ENCODE data around the gene USP17L13.
"Not testable (repeated sequence)": the region's sequence is repeated elsewhere in the genome, so short reads cannot be mapped to it uniquely, and the experiment has no call there.

The USP17L13 gene, protein sequence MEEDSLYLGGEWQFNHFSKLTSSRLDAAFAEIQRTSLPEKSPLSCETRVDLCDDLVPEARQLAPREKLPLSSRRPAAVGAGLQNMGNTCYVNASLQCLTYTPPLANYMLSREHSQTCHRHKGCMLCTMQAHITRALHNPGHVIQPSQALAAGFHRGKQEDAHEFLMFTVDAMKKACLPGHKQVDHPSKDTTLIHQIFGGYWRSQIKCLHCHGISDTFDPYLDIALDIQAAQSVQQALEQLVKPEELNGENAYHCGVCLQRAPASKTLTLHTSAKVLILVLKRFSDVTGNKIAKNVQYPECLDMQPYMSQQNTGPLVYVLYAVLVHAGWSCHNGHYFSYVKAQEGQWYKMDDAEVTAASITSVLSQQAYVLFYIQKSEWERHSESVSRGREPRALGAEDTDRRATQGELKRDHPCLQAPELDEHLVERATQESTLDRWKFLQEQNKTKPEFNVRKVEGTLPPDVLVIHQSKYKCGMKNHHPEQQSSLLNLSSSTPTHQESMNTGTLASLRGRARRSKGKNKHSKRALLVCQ

DNA sequence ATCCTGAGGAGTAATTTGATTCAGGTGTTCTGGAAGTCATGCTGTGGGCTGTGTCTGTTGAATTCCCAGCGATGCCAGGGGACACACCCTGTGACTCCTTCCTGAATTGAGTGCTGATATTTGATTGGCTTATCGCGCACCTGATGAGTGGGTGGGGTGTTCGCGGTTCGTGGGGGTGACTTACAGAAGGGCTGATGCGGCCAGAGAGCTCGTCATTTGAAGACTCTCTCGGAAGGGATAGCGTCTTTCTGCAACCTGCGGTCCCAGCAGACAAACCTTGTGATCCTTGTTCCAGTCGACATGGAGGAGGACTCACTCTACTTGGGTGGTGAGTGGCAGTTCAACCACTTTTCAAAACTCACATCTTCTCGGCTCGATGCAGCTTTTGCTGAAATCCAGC, at the start of gene USP17L13:
Gene USP17L13, plus strand, starts transcription at position 301 of the 400 bp plus-strand sequence. Its CDS starts 0 bp downstream, at position 301.
- H3K9me3 ChIP-seq (ENCODE audit: insufficient read depth, low read length); H3K36me3 ChIP-seq (replicated peaks; ENCODE audit: low read depth, low read length); H2AFZ ChIP-seq (ENCODE audit: low read depth, low read length); H4K20me1 ChIP-seq (ENCODE audit: insufficient read depth, low read length); H3K27ac ChIP-seq (ENCODE audit: low read length); H3K4me3 ChIP-seq (ENCODE audit: low read length); H3K4me2 ChIP-seq (ENCODE audit: low read length); H3K27me3 ChIP-seq (ENCODE audit: low read depth, low read length); H3K79me2 ChIP-seq (ENCODE audit: low read length); H3K9ac ChIP-seq (ENCODE audit: low read length); H3K4me1 ChIP-seq (ENCODE audit: low read length): not testable (repeated sequence)

DNA sequence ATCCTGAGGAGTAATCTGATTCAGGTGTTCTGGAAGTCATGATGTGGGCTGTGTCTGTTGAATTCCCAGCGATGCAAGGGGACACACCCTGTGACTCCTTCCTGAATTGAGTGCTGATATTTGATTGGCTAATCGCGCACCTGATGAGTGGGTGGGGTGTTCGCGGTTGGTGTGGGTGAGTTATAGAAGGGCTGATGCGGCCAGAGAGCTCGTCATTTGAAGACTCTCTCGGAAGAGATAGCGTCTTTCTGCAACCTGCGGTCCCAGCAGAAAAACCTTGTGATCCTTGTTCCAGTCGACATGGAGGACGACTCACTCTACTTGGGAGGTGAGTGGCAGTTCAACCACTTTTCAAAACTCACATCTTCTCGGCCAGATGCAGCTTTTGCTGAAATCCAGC, 14.3 kb upstream of the USP17L13 start, which contains the start of gene USP17L10:
Gene USP17L10, plus strand, starts transcription at position 301 of the 400 bp plus-strand sequence. Its CDS starts 0 bp downstream, at position 301.
- H3K9me3 ChIP-seq (ENCODE audit: insufficient read depth, low read length); H3K4me2 ChIP-seq (ENCODE audit: low read length); H3K4me3 ChIP-seq (ENCODE audit: low read length); H2AFZ ChIP-seq (ENCODE audit: low read depth, low read length); H3K4me1 ChIP-seq (ENCODE audit: low read length); H3K79me2 ChIP-seq (ENCODE audit: low read length); H3K9ac ChIP-seq (ENCODE audit: low read length); H3K36me3 ChIP-seq (replicated peaks; ENCODE audit: low read depth, low read length); H4K20me1 ChIP-seq (ENCODE audit: insufficient read depth, low read length); H3K27ac ChIP-seq (ENCODE audit: low read length); H3K27me3 ChIP-seq (ENCODE audit: low read depth, low read length): not testable (repeated sequence)

DNA sequence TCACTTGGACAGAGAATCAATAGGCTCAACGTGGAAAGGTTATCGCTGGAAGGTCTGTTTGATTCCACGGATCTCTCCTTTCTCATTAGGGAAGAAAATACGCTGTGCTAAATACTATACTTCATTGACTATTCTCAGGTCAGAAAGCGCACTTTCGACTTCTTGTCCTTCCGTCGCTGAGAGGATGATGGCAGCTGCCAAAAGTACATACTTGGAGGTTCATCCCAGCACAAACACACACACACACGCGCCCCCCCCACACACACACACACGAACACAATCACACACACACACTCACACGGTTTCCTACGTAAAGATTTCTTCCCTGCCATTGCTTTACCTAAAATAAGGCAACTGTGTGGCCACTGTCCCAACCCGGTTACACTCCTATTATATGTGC, 10.0 kb upstream of the USP17L13 start:
- H3K4me1 ChIP-seq (ENCODE audit: low read length); H3K27ac ChIP-seq (ENCODE audit: low read length): not testable (repeated sequence)

DNA sequence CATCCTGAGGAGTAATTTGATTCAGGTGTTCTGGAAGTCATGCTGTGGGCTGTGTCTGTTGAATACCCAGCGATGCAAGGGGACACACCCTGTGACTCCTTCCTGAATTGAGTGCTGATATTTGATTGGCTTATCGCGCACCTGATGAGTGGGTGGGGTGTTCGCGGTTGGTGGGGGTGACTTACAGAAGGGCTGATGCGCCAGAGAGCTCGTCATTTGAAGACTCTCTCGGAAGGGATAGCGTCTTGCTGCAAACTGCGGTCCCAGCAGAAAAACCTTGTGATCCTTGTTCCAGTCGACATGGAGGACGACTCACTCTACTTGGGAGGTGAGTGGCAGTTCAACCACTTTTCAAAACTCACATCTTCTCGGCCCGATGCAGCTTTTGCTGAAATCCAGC, 9.6 kb upstream of the USP17L13 start, which contains the start of gene USP17L11:
Gene USP17L11, plus strand, starts transcription at position 301 of the 400 bp plus-strand sequence. Its CDS starts 0 bp downstream, at position 301.
- not testable (repeated sequence) for H3K79me2 ChIP-seq (ENCODE audit: low read length); H3K36me3 ChIP-seq (replicated peaks; ENCODE audit: low read depth, low read length); H3K4me3 ChIP-seq (ENCODE audit: low read length); H3K9ac ChIP-seq (ENCODE audit: low read length); H4K20me1 ChIP-seq (ENCODE audit: insufficient read depth, low read length); H3K27ac ChIP-seq (ENCODE audit: low read length); H3K27me3 ChIP-seq (ENCODE audit: low read depth, low read length); H3K4me1 ChIP-seq (ENCODE audit: low read length); H2AFZ ChIP-seq (ENCODE audit: low read depth, low read length); H3K4me2 ChIP-seq (ENCODE audit: low read length); H3K9me3 ChIP-seq (ENCODE audit: insufficient read depth, low read length)

More for the DNA sequence above, 10.0 kb upstream of the USP17L13 start:
- H3K27me3 ChIP-seq (ENCODE audit: low read depth, low read length); H2AFZ ChIP-seq (ENCODE audit: low read depth, low read length); H3K36me3 ChIP-seq (replicated peaks; ENCODE audit: low read depth, low read length); H3K9me3 ChIP-seq (ENCODE audit: insufficient read depth, low read length); H3K4me3 ChIP-seq (ENCODE audit: low read length); H4K20me1 ChIP-seq (ENCODE audit: insufficient read depth, low read length); H3K79me2 ChIP-seq (ENCODE audit: low read length); H3K4me2 ChIP-seq (ENCODE audit: low read length); H3K9ac ChIP-seq (ENCODE audit: low read length): not testable (repeated sequence)

DNA sequence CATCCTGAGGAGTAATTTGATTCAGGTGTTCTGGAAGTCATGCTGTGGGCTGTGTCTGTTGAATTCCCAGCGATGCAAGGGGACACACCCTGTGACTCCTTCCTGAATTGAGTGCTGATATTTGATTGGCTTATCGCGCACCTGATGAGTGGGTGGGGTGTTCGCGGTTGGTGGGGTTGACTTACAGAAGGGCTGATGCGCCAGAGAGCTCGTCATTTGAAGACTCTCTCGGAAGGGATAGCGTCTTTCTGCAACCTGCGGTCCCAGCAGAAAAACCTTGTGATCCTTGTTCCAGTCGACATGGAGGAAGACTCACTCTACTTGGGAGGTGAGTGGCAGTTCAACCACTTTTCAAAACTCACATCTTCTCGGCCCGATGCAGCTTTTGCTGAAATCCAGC, 4.8 kb upstream of the USP17L13 start, which contains the start of gene USP17L12:
Gene USP17L12, plus strand, starts transcription at position 301 of the 400 bp plus-strand sequence. Its CDS starts 0 bp downstream, at position 301.
- H3K27me3 ChIP-seq (ENCODE audit: low read depth, low read length); H3K79me2 ChIP-seq (ENCODE audit: low read length); H3K4me3 ChIP-seq (ENCODE audit: low read length); H3K9me3 ChIP-seq (ENCODE audit: insufficient read depth, low read length); H4K20me1 ChIP-seq (ENCODE audit: insufficient read depth, low read length); H3K9ac ChIP-seq (ENCODE audit: low read length); H3K4me2 ChIP-seq (ENCODE audit: low read length); H2AFZ ChIP-seq (ENCODE audit: low read depth, low read length); H3K27ac ChIP-seq (ENCODE audit: low read length); H3K4me1 ChIP-seq (ENCODE audit: low read length); H3K36me3 ChIP-seq (replicated peaks; ENCODE audit: low read depth, low read length): not testable (repeated sequence)

DNA sequence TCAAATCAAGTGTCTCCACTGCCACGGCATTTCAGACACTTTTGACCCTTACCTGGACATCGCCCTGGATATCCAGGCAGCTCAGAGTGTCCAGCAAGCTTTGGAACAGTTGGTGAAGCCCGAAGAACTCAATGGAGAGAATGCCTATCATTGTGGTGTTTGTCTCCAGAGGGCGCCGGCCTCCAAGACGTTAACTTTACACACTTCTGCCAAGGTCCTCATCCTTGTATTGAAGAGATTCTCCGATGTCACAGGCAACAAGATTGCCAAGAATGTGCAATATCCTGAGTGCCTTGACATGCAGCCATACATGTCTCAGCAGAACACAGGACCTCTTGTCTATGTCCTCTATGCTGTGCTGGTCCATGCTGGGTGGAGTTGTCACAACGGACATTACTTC, 5.6 kb downstream of the USP17L13 start:
- H3K79me2 ChIP-seq (ENCODE audit: low read length); H3K27ac ChIP-seq (ENCODE audit: low read length); H3K9me3 ChIP-seq (ENCODE audit: insufficient read depth, low read length); H4K20me1 ChIP-seq (ENCODE audit: insufficient read depth, low read length); H3K36me3 ChIP-seq (replicated peaks; ENCODE audit: low read depth, low read length); H3K27me3 ChIP-seq (ENCODE audit: low read depth, low read length); H2AFZ ChIP-seq (ENCODE audit: low read depth, low read length); H3K4me3 ChIP-seq (ENCODE audit: low read length); H3K9ac ChIP-seq (ENCODE audit: low read length); H3K4me1 ChIP-seq (ENCODE audit: low read length); H3K4me2 ChIP-seq (ENCODE audit: low read length): not testable (repeated sequence)

DNA sequence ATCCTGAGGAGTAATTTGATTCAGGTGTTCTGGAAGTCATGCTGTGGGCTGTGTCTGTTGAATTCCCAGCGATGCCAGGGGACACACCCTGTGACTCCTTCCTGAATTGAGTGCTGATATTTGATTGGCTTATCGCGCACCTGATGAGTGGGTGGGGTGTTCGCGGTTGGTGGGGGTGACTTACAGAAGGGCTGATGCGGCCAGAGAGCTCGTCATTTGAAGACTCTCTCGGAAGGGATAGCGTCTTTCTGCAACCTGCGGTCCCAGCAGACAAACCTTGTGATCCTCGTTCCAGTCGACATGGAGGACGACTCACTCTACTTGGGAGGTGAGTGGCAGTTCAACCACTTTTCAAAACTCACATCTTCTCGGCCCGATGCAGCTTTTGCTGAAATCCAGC, 9.4 kb downstream of the USP17L13 start, which contains the start of gene USP17L15:
Gene USP17L15, plus strand, starts transcription at position 301 of the 400 bp plus-strand sequence. Its CDS starts 0 bp downstream, at position 301.
- not testable (repeated sequence) for H3K79me2 ChIP-seq (ENCODE audit: low read length); H3K9me3 ChIP-seq (ENCODE audit: insufficient read depth, low read length); H2AFZ ChIP-seq (ENCODE audit: low read depth, low read length); H3K4me2 ChIP-seq (ENCODE audit: low read length); H4K20me1 ChIP-seq (ENCODE audit: insufficient read depth, low read length); H3K9ac ChIP-seq (ENCODE audit: low read length); H3K4me1 ChIP-seq (ENCODE audit: low read length); H3K4me3 ChIP-seq (ENCODE audit: low read length); H3K36me3 ChIP-seq (replicated peaks; ENCODE audit: low read depth, low read length); H3K27me3 ChIP-seq (ENCODE audit: low read depth, low read length); H3K27ac ChIP-seq (ENCODE audit: low read length)

DNA sequence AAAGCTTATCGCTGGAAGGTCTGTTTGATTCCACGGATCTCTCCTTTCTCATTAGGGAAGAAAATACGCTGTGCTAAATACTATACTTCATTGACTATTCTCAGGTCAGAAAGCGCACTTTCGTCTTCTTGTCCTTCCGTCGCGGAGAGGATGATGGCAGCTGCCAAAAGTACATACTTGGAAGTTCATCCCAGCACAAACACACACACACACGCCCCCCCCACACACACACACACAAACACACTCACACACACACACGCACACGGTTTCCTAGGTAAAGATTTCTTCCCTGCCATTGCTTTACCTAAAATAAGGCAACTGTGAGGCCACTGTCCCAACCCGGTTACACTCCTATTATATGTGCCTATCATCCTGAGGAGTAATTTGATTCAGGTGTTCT, 13.8 kb downstream of the USP17L13 start:
- not testable (repeated sequence) for H3K27me3 ChIP-seq (ENCODE audit: low read depth, low read length); H3K9me3 ChIP-seq (ENCODE audit: insufficient read depth, low read length); H3K79me2 ChIP-seq (ENCODE audit: low read length); H3K36me3 ChIP-seq (replicated peaks; ENCODE audit: low read depth, low read length); H4K20me1 ChIP-seq (ENCODE audit: insufficient read depth, low read length); H3K27ac ChIP-seq (ENCODE audit: low read length); H2AFZ ChIP-seq (ENCODE audit: low read depth, low read length); H3K4me3 ChIP-seq (ENCODE audit: low read length); H3K4me2 ChIP-seq (ENCODE audit: low read length); H3K4me1 ChIP-seq (ENCODE audit: low read length); H3K9ac ChIP-seq (ENCODE audit: low read length)

DNA sequence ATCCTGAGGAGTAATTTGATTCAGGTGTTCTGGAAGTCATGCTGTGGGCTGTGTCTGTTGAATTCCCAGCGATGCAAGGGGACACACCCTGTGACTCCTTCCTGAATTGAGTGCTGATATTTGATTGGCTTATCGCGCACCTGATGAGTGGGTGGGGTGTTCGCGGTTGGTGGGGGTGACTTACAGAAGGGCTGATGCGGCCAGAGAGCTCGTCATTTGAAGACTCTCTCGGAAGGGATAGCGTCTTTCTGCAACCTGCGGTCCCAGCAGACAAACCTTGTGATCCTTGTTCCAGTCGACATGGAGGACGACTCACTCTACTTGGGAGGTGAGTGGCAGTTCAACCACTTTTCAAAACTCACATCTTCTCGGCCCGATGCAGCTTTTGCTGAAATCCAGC, 18.9 kb downstream of the USP17L13 start, which contains the start of gene USP17L17:
Gene USP17L17, plus strand, starts transcription at position 301 of the 400 bp plus-strand sequence. Its CDS starts 0 bp downstream, at position 301.
- not testable (repeated sequence) for H3K27me3 ChIP-seq (ENCODE audit: low read depth, low read length); H3K36me3 ChIP-seq (replicated peaks; ENCODE audit: low read depth, low read length); H3K4me2 ChIP-seq (ENCODE audit: low read length); H3K4me3 ChIP-seq (ENCODE audit: low read length); H2AFZ ChIP-seq (ENCODE audit: low read depth, low read length); H3K9me3 ChIP-seq (ENCODE audit: insufficient read depth, low read length); H3K27ac ChIP-seq (ENCODE audit: low read length); H3K9ac ChIP-seq (ENCODE audit: low read length); H4K20me1 ChIP-seq (ENCODE audit: insufficient read depth, low read length); H3K4me1 ChIP-seq (ENCODE audit: low read length); H3K79me2 ChIP-seq (ENCODE audit: low read length)
